ENCODE measurements around the gene MGAT4A.
"Not testable (repeated sequence)": the region's sequence is repeated elsewhere in the genome, so short reads cannot be mapped to it uniquely, and the experiment has no call there.

MGAT4A gene

GRCh38 chr2:98701230-98701629 lies 29.7 kb downstream of the MGAT4A start:
- no peak for DNase-seq

GRCh38 chr2:98698896-98699295 lies 32.0 kb downstream of the MGAT4A start:
- DNase-seq: no peak

DNA sequence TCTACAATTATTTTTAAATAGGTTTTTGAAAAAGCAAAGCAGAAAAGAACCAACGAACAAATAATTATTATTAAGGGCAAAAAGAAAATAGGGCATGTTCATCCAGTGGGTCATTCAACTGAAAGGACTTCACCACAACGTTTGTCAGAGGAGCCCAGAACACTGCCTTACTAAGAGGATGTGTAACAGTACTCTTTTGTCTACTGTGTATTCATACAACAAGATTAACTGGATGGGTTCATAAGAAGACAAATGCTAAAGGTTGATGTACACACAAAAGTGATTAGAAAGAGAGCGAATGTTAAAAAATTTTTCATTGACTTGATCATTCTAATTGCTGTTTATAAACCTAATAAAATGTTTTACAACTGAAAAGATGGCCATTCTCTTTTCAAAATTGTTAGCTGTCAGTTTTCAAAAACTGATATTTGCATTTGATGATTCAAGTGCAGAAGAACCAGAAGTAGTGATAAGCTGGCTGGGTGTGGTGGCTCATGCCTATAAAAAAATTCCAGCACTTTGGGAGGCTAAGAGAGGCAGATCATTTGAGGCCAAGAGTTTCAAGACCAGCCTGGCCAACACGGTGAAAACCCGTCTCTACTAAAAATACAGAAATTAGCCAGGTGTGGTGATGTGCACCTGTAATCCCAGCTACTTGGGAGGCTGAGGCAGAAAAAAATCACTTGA lies 33.1 kb downstream of the MGAT4A start:
- DNase-seq: no peak

- DNase-seq: no peak
These were observed 34.7 kb downstream of the MGAT4A start for GRCh38 chr2:98696200-98696599.

DNA sequence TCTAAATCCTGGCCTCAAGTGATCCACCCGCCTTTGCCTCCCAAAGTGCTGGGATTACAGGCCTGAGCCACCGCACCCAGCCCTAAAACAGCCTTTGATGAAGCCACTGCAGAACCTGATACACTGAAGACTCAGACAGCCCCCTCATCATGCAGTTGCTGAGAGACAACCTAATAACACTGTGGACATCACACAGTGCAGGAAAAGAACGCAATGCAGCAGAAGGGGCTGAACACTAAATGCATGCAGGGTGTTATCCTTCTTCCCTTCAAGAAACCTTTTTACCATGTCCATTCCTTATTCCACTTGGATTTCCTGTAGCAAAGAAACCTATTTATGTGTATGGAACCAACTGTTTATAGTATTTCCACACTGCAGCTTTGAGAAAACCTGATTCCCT lies 35.7 kb downstream of the MGAT4A start:
- no peak for DNase-seq

DNA sequence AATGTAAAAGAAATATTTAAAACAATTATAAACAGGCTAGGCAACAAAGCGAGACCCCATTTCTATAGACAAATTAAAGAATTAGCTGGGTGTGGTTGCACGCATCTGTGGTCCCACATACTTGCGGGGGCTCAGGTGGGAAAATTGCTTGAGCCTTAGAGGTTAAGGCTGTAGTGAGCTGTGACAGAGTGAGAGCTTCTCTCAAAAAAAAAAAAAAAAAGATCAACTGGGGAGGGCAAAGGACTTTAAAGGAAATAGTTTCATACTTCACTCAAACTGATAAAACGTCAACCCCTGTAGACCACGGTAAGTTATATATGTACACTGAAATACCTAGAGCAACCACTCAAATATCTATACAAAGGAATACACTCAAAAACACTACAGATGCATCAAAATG lies 37.5 kb downstream of the MGAT4A start:
- DNase-seq: no peak

GRCh38 chr2:98692090-98693054 lies 38.6 kb downstream of the MGAT4A start:
- DNase-seq: no peak

- no peak for DNase-seq
These were observed 39.6 kb downstream of the MGAT4A start for GRCh38 chr2:98691303-98691702.

DNA sequence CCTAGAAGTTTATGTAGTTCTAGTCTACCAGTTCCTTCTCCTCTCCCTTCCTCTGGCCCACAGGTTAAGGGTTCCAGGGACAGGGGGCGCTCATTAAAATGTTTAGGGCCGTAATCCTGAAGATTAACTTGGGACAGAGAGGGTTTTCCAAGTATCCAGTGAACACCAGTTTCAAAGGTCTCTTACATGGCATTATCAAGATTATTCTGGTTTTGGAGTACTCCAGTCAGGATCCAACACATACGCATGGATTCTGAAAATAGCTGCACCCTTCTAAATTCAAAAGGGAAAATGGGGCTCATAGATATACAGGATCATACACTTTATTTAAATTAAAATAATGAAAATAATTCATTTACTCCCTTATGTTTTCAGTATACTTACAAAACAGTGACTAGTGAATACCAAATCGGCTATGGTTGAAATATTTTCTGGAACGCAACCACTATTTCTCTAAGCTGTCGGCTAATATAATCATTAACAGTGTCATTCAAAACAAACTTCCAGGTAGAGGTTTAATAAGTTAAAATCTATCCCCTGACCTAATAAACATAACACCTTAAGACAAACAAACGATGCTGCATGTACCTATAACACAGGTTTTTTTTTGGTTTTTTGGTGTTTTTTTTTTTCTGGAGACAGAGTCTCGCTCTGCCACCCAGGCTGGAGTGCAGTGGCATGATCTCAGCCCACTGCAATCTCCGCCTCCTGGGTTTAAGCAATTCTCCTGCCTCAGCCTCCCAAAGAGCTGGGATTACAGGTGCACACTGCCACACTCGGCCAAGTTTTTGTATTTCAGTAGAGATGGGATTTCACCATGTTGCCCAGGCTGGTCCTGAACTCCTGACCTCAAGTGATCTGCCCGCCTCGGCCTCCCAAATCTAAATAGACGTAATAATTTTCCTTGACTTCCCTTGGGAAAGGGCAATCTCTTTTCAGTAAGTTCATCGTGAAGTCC lies 44.7 kb downstream of the MGAT4A start:
- no peak for DNase-seq

GRCh38 chr2:98683728-98684127 lies 47.2 kb downstream of the MGAT4A start:
- no peak for DNase-seq

GRCh38 chr2:98676742-98677141 lies 54.2 kb downstream of the MGAT4A start:
- DNase-seq: no peak

DNA sequence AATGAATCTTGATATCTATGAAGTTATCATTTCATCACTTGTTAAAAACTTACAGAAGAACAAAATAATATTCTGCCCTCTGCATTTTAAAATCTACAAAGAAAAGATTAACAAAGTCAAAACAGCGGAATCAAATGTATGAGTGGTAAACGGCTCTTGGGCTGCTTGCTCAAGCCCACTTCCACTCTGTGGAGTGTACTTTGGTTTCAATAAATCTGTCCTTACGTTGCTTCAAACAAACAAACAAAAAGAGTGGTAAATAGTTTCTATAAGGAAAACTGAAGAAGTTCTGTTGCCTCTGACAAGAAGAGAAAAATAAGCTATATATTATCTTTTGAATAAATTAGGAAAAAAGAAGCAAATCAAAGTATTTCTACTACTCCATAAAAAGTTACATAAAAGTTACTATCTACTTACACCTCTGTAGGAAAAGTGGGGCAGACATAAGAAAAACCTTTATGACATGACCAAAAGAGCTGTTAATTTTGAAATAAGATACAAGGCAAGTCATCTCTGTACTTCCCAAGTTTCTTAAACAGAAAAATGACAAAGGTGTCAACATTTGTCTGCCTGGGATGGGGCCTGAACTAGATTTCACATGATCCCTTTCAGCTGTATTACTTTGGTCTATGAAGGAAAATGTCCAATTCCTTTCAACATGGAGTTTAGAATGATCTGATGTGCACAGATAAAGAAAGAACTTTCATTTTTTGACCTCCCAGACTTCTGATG lies 56.5 kb downstream of the MGAT4A start:
- DNase-seq: no peak

DNA sequence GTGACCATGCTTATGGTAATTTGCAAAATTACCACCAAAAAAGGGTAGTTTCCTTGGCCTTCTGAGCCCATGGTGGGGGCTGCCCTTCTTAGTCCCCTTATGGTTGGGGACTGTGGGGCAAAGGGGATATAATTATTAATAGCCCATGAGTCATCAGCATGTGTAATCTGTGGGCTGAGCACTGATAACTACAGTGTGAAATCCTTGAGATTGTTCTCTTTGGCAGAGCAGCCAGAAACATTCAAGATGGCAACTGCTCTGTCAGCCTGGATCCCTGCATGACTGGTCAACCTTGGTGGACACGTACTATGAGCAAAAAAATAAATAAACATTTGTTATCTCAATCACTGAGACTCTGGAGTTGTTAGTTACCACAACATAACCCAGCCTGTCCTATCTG lies 61.3 kb downstream of the MGAT4A start:
- no peak for DNase-seq

DNA sequence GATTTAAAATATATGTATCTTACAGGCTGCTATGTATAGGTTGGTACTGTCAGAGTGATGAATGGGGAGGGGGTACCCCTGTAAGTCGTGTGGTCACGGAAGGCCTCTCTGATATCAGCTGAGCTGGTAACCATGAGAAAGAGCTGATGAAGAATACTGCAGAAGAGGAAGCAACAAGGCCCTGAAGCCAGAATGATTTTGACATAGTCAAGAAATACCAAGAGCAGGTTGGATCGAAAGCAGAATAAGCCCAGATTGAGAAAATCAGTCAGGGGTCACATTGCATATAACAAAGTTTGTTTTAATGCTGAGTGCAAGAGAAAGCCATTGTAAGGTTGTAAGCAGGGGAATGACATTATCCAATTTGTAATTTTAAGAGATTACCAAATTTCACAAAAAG lies 65.3 kb downstream of the MGAT4A start:
- DNase-seq: no peak

DNA sequence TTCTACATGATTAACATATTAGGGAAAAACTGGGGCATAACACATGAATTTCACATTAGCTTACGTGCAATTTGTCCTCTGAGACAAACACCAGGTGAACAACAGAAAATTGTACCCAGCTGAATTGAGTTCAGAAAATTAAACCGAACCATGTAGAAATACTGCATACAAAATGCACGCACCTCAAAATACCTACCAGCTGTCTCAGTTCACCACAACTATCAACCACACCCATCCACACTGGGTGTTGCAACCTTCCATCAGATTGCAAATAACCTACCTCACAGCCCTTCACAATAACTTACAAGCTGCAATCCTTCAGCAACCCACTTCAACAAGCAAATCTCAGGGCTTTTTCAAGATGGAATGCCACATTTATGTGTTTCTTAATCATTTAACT lies 66.6 kb downstream of the MGAT4A start:
- DNase-seq: no peak

DNA sequence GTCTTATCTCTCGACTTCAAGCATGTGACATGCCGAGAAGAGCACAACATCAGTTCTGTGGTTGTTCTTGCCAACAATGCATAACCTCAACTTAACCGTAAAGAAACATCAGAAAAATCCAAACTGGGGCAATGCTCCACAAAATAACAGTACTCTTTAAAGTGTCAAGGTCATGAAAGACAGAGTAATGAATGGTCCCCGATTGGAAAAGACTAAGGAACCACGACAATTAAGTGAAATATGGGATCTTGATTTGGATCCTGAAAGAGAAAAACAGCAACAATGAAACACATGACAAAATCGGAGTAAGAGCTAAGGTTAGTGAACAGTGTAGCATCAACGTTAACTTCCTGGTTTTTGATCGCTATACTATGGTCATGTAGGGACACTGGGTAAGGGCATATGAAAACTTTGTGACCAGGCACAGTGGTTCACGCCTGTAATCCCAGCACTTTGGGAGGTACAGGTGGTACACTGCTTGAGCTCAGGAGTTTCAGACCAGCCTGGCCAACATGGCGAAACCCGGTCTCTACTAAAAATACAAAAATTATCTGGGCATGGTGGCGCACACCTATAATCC lies 67.3 kb downstream of the MGAT4A start:
- no peak for DNase-seq

GRCh38 chr2:98659491-98659840 lies 71.5 kb downstream of the MGAT4A start:
- DNase-seq: not testable (repeated sequence)

GRCh38 chr2:98658816-98659490 lies 72.0 kb downstream of the MGAT4A start:
- DNase-seq: no peak

GRCh38 chr2:98656800-98657199 lies 74.1 kb downstream of the MGAT4A start:
- no peak for DNase-seq

GRCh38 chr2:98654699-98655495 lies 76.0 kb downstream of the MGAT4A start:
- no peak for DNase-seq

DNA sequence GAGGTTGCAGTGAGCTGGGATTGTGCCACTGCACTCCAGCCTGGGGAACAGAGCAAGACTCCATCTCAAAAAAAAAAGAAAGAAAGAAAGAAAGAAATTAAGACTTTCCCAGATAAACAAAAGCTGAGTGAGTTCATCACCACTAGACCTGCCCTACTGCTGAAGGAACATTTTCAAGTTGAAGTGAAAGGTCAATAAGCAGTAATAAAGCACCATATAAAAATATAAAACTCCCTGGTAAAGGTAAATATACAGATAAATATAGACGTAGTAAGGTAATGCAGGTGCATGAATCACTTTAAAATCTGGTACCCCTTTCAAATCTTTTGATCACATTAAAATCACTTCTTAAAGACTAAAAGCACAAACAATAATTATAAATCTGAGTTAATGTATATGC lies 79.9 kb downstream of the MGAT4A start:
- no peak for DNase-seq
